GM19438 (cell line): ENCODE results near the gene CCDC148.
"Not testable (repeated sequence)": the region's sequence is repeated elsewhere in the genome, so short reads cannot be mapped to it uniquely, and the experiment has no call there.

Source experiments
- ATAC-seq: cut with Tn5 transposase; IDR thresholded peaks from one replicate; pipeline ENCODE4 v1.9.1; 2021; ENCODE audit warnings: low read depth; ENCODE audit not compliant: unreplicated experiment

Gene CCDC148

DNA sequence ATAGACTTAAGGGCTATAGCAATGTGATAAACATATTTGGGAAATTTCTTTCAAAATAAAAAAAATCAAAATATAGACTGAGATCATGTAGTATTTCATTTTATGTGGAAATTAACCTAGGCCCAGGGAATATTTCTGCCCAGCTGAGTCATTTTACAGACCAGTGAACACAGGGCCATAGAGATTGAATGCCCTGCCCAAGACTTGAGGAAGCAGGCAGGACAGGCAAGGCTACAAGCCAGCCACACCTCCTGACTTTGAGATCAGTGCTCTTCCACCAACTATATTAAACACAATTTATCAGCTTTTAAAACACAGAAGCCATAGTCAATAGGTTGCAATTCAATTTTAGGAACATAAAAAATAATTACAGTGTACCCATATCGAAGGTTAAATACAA is 12.9 kb downstream of the CCDC148 start:
- ATAC-seq, result no peak

DNA sequence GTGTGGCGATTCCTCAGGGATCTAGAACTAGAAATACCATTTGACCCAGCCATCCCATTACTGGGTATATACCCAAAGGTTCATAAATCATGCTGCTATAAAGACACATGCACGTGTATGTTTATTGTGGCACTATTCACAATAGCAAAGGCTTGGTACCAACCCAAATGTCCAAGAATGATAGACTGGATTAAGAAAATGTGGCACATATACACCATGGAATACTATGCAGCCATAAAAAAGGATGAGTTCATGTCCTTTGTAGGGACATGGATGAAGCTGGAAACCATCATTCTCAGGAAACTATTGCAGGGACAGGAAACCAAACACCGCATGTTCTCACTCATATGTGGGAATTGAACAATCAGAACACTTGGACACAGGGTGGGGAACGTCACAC is 17.5 kb downstream of the CCDC148 start:
- ATAC-seq, result not testable (repeated sequence)

GRCh38 chr2:158433716-158434115 is 22.8 kb downstream of the CCDC148 start:
- not testable (repeated sequence) for ATAC-seq

- ATAC-seq, result no peak
Observed at GRCh38 chr2:158432117-158432516, 24.4 kb downstream of the CCDC148 start.

- no peak for ATAC-seq
Observed at GRCh38 chr2:158414538-158414937, 42.0 kb downstream of the CCDC148 start.

GRCh38 chr2:158413581-158413980 is 43.0 kb downstream of the CCDC148 start:
- ATAC-seq, result no peak

GRCh38 chr2:158412206-158412605 is 44.3 kb downstream of the CCDC148 start:
- ATAC-seq, result no peak

DNA sequence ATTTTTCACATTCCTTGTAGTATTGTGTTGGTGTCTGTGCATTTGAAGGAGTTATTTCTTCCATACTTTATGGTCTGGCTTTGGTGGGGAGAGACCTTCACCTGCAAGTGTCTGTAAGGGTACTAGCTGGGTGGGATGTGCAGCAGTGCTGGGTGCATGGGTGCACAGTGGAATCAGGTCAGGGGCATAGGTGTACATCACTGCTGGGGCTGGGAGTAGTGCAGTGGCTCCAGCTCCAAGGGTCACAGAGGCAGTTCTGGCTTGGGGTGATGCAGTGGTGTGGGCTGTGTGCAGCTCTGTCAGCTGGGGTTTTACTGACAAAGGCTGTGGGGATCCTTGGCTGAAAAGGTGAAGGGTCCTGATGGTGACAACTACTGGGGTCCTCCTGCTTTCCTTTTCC is 44.8 kb downstream of the CCDC148 start:
- ATAC-seq, result no peak

- ATAC-seq, result no peak
Observed at GRCh38 chr2:158410132-158410531, 46.4 kb downstream of the CCDC148 start.

- no peak for ATAC-seq
Observed at GRCh38 chr2:158407031-158407430, 49.5 kb downstream of the CCDC148 start.

GRCh38 chr2:158405341-158405740 is 51.2 kb downstream of the CCDC148 start:
- no peak for ATAC-seq

DNA sequence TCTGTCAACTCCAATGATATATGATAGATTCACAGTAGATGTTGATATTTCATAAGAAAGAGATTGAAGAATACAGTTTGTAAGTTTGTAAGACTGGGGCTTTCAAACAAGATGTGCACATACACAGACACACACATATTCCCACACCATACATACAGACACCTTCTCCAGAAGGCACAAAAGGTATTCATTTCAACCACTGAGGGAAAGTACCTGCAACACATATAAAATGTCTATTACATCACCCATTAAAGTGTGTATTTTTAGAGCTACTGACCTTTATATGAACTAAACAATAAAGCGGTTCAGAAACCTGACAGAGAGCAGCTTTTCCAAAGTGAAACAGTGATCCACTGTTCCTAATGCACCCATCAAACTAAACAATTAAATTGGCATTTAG is 53.3 kb downstream of the CCDC148 start:
- ATAC-seq, result no peak

- no peak for ATAC-seq
Observed at GRCh38 chr2:158402665-158403064, 53.9 kb downstream of the CCDC148 start.

DNA sequence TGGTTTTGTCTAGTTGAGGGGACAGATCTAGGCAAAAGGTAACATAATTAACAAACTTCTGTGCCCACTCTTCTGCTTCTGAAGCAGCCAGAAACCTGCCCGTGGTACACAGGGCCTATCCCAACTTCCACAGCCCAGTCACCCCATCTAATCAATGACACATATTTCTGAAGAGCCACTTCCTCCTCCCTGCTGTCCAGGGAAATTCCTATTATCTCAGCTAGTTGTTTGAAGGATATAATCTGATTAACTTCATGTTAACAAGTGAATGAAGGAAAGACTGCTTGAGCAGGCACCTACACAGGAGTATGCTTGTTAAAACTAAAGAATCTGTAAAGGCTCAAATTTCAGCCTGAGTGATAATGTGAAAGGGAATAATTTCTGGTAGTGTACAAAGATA is 61.4 kb downstream of the CCDC148 start:
- no peak for ATAC-seq

- ATAC-seq, result no peak
Observed at GRCh38 chr2:158394453-158394852, 62.1 kb downstream of the CCDC148 start.

DNA sequence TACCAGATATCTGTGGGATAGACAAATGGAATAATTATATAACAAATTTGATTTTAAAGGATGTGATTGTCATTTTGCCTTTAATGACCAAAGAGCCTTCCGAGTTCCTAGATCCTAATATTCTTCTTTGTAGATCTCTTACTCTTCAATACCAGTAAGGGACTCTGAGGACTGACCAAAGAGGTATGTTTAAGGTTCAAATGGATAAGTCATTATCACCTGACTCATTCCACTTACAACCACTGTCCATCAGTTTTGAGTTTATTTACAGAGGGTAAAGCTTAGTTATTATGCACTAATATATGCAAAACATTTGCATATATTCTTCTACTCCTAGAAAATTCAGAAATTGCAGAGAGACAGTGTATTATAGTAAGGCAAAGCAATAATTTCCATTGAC is 62.7 kb downstream of the CCDC148 start:
- no peak for ATAC-seq

DNA sequence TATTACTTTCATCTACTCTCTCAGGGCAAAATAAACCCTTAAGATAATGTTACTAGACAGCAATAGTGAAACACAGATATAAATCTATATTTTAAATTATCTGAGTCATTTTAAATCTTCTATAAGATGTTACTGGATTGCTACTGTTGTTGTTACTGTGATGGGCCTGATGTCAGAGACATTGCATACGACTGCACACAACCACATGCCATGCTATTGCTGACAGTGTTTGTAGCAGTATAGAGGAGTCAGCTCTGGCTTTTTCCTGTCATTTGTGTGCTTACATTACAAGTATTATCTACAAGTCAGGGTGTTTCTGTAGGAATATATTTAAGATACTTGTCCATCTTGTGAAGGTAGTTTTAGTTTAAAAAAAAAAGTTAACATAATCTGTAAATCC is 63.9 kb downstream of the CCDC148 start:
- ATAC-seq, result no peak

DNA sequence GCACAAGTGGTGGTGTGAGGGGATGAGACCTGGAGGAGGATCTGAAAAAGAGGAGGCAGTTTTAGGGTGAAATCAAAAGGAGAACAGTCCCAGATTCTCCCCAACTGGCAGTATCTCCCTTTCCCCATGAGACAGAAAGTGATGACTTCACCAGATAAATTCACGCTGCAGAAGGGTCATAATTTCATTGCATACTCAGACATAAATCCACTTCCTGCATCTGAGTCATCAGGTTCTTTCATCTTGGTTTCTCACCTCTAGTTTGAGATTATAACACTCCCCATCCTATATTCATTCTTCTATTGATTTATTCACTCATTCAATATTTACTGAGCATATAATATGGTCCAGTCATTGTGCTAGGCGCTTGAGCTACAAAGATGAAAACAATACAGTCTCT is 64.7 kb downstream of the CCDC148 start:
- no peak for ATAC-seq

- no peak for ATAC-seq
Observed at GRCh38 chr2:158391361-158391760, 65.2 kb downstream of the CCDC148 start.

DNA sequence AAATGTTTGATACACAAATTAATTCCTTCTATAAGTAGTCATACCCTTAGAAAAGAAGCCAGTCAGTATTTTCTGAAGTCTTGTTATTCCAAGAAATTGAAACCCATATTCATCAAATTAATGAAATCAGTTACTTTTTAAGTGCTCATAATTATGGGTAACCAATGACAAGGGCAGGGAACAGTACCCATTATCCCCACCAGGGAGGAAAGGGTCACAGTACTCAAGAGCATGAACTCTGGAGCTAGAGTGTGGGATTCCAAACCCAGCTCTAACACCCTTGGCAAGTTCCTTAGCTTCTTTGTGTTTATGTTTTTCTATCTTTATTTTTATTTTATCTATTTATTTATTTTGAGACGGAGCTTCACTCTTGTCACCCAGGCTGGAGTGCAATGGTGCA is 68.4 kb downstream of the CCDC148 start:
- no peak for ATAC-seq

DNA sequence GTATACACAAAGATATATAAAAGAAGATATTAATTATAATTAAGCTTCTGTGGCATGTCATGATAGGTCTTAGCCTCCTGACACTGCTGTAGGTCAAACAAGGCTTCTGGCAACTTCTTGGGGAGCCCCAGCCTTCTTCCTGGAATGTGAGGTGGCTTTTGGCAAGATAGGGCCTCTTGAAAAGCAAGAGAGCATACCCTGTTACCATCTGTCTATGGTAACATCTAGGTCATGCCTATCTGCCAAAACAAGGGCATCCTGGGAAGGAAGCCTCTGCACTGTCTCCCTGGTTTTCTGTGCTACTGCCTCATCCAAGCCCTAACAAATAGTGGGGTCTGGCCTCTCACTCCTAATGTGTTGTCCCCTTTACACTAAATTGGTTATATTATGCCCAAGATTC is 70.9 kb downstream of the CCDC148 start:
- no peak for ATAC-seq

DNA sequence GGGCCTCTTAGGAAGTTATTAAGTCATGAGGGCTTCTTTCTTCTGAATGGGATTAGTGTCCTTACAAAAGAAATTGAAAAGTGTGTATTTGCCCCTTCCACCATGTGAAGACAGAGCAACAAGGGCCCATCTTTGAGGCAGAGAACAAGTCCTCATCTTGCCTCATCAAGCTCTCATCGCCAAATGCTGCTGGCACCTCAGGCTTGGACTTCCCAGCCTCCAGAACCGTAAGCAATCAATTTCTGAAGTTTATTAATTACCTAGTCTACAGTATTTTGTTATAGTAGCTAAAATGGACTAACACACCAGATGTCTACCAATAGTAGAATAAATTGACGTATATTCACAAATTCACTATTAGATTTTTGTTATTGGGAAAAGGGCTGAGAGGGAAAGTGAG is 74.6 kb downstream of the CCDC148 start:
- ATAC-seq, result no peak

DNA sequence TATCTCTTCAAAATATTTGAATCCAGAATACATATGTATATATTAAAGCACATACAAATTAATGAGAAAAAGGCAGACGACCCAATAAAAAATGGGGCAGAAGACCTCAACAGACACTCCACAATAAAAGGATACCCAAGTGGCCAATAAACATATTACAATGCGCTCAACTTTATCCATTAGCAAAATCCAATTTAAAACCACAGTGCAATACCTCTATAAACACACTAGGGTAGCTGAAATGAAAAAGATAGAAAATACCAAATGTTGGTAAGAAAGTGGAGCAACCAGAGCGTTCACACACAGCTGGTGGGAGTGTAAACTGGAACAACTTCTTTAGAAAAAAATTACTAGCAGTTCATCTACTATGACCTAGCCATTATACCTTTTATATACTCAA is 75.3 kb downstream of the CCDC148 start:
- ATAC-seq, result no peak

- ATAC-seq, result no peak
Observed at GRCh38 chr2:158380746-158381145, 75.8 kb downstream of the CCDC148 start.
